HG02943 (cell line): ENCODE data around the gene ALCAM.

Experiments
- ATAC-seq: cut with Tn5 transposase; IDR thresholded peaks from one replicate; pipeline ENCODE4 v1.9.1; 2021; ENCODE audit warnings: mild to moderate bottlenecking, low read depth, moderate library complexity; ENCODE audit not compliant: unreplicated experiment

ALCAM gene

GRCh38 chr3:105614288-105615030, 247.8 kb downstream of the ALCAM start:
- ATAC-seq = no peak

- ATAC-seq = no peak
Observed at GRCh38 chr3:105615814-105616213, 249.1 kb downstream of the ALCAM start.

- ATAC-seq = no peak
Observed at GRCh38 chr3:105616374-105617121, 249.8 kb downstream of the ALCAM start.

GRCh38 chr3:105618556-105618955, 251.8 kb downstream of the ALCAM start:
- ATAC-seq = no peak

- ATAC-seq = no peak
Observed at GRCh38 chr3:105619651-105620050, 252.9 kb downstream of the ALCAM start.

- no peak for ATAC-seq
Observed at GRCh38 chr3:105620236-105620635, 253.5 kb downstream of the ALCAM start.

- no peak for ATAC-seq
Observed at GRCh38 chr3:105622169-105622568, 255.5 kb downstream of the ALCAM start.
